HG03108 (cell line): ENCODE results near the gene TSHZ2.

Experiments used
- ATAC-seq: cut with Tn5 transposase; IDR thresholded peaks from one replicate; pipeline ENCODE4 v1.9.1; 2021; ENCODE audit warnings: moderate library complexity; ENCODE audit not compliant: unreplicated experiment

The TSHZ2 gene

DNA sequence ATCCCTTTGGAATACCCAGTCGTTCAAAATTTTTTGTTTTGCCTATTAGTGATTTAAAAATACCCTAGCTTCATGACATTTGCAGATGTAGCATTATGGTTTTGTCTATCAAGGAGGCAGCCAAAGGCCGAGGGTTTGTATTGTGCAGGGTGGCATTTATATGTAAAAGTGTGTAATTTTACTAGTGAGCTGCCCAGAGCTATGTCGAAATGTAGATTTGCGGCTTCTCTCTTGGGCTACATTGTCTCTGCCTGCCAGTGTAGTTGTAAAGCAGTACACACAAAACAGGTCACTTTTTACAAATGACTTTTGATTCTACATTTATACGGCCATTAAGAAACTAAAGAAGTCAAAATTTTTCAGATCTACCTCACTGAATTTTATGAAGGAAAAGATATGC lies 87.7 kb downstream of the TSHZ2 start:
- ATAC-seq, result no peak

DNA sequence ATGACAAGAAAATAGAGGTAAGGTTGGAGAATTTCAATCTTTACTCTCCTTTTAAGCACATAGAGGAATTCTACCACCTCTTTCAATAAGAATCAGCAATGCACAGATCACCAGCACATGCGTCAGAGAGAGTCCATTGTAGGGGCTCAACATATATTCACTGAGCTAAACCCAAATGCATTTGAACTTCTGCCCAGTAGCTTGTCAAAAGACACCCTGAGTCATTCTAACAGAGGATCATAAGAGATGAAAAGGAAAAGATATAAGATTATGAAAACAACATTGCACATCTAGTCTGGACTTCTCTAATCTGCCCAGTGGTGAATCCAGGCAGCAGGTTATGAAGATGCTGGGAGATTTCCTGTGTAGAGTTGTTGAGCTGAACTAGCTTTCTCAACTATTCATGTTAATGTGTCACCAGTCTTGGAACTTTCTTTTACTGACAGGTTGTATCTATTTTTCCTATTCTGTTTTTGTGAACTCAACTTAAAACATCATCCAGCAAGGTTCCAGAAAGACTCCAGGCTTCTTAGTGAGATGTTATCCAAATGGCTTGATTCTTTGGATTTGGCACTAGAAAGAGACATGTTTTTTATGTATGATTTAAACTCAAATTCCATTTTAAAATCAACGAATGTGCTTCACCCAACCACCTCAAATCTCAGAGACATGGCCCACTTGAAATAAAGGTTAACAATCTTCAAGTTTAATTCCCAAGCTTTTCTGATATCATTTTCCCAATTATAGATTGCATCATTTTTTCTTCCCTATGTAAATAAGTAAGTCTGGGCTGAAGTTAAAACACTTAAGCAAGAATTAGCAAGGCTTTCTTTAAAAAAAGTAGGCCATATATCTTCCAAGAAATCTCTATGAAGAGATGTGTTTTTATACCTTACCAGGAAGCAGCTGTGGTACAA lies 89.3 kb downstream of the TSHZ2 start:
- no peak for ATAC-seq

DNA sequence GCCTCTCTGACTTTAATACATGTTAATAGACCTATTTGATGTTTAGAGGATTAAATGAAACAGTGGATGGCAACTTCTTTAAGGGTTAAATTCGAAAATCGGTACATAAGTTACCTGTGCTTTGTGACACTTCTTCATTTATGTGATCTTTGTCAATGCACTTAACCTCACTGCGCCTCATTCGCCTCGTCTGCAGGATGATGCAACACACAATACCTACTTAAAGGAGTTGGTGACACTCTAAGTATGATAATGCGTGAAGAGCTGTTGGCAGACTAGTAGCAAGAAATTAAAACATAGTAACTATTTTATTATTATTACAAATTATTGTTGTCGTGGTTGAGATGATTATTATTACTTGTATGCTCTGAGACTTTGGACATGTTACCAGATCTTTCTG lies 92.8 kb downstream of the TSHZ2 start:
- no peak for ATAC-seq

DNA sequence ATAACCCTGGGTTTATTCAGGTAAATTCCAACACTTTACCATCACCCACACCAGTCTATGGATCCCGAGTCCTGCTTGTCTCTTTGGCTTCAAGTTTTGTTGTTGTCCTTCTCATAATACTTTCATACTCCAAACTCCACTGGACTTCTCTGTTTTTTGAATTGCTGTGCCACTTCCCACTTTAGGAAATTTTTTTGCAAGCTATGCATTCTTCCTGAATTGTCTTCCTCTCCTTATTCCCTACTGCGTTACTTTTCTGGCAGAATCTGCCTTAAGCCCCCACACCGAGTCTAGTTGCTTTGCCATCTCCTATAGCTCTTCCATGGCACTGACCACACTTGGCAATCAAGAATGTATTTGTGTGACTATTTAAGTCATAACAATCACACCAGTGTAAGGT lies 96.1 kb downstream of the TSHZ2 start:
- ATAC-seq, result no peak

DNA sequence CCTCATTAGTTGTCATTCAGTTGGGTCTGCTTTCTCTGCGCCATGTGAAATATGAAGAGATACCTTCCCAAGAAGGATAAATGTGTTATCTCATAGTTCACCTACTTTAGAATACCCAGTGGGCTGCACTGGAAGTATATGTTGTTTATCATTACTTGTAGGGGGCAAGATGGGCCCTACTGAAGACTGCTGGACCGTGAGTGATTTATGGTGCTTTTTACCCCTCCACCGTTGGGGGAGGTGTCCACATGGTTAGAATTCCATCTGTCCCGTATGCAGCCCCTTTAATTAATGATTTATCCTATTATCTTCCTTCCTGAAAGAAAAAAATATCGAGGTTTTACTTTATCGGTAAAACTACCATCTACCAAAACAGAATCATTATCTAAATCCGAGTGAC lies 97.0 kb downstream of the TSHZ2 start:
- no peak for ATAC-seq

DNA sequence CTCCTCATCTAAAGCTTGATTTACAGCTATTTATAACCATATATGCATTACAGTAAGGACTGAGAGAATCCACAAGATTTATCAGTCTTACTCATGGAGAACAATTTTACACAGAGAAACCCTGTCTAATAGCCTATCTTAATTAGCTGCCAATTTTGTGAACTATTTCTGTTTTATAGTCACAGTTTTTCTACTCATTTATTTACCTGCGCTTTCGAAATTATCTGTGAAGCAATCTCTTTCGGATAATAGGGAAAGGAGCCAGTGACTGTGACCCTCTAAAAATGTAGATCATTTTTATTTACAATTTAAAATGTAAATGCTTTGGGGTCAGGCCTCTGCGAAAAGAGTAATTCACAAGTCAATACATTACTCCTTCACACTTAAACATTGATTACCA lies 98.1 kb downstream of the TSHZ2 start:
- ATAC-seq, result no peak

DNA sequence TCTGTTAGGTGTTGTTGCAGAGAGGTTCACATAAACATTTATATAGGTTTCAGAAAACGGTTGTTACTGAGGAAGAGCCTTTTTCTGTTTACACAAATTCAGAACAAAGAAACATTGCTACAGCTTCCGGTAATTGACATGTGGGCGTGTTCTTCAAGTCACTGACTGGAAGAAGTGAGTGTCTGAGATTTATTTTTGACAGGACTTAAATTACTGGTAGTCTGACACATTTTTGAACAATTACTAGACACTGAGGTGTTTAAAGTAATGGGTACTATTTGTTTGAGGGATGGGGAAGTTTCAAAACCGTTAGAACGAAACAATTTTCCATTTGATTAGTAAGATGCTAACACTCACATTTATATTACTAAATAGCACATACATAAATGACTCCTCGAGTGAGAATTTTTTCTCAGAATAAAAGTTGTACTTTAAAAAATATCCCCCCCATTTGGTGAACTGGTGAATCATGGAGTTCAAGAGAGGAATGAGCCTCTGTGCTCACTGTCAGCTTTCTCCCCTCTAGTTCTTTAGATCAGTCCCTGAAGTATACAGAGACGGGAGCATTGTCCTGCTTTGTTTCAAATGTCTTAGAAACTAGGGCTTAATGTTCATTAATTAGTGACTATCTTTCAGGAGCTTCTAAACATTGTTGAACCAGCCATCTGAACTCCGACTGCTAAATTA lies 98.7 kb downstream of the TSHZ2 start:
- no peak for ATAC-seq

DNA sequence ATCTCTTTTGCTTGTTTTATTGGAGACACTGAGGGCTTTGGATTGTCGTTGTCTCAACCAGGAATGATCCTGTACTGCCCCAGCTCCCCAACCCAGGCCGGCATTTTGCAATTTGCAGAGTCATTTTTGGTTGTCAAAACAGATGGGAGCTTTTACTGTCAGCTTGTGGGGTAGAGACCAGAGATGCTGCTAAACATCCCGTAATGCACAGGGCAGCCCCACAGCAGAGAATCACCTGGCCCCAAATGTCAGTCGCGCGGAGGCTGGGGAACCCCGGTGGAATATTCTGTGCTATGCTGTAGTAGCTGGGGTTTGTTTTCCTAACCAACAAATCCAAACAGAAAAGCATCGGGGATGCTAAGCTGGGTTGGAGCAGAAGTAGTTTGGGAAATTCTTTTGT lies 99.7 kb downstream of the TSHZ2 start:
- ATAC-seq, result no peak

DNA sequence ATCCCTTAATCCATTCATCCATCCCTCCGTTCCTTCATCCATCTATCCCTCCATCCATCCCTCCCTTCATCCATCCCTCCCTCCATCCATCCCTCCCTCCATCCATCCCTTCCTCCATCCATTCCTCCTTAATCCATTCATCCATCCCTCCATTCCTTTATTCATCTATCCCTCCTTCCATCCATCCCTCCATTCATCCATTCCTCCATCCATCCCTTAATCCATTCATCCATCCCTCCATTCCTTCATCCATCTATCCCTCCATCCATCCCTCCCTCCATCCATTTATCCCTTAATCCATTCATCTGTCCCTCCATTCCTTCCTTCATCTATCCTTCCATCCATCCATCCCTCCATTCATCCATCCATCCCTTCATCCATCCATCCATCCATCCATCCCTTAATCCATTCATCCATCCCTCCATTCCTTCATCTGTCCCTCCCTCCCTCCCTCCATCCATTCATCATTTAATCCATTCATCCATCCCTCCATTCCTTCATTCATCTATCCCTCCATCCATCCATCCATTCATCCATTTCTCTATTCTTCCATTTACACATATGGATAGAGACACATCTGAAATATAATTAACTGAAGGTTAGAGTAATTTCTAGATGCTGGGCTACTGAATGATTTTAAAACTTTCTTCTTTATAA lies 100.9 kb downstream of the TSHZ2 start:
- ATAC-seq, result no peak

DNA sequence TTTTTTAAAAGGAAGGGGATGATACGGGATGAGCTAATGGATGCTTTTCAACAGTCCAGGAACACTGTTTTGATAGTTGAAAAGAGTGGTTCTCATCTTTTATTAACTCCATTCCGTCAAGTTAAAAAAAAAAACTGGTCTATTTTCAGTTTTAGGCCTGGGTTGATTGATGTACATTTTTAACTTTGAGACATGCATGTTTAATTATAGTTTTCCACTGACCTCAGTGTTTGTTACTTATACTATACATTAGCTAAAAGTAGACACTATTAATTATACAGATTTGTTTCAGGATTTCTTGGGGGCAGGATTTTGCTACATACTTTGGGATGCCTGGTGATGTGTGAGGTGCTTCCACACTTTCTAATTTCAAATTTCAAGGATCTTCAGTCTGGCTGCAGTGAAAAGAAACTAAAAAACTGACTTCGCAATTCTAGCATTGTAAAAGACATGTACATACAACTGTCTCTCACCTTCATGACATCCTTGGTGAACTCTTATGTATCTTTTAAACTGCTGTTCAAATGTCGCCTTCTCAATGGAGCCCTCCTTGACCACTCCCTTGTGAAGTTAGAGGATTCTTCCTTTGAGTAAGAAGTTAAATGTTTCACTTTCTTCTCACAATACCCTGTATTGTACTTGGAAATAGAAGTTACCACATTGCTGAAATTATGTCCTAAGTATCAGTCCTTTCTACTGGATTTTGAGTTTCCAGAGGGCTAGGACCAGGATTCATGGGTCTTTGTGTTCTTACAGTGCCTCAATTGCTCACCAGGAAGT lies 101.7 kb downstream of the TSHZ2 start:
- ATAC-seq, result no peak

DNA sequence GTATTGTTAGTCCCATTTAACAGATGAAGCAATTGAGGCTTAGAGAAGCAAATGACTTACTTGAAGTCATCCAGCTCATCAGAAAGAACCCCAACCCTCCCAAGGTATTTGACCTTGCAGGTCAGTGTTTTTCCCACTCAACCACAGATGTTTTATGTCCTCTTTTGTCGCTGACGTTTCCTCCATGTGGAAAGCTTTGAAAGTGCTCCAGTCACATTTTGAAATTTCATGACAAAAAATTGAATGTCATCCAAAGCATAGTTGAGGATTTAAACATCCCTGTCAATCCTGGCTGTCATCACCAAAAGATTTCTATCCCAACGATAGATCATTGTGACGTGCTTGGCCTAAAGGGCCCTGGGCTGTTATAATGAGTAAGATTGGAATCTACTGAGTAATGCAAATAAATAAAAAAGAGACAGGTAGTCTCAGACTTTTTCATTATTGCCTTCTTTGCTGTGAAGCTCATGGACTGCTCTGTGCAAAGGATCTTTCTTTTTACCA lies 102.7 kb downstream of the TSHZ2 start:
- no peak for ATAC-seq

DNA sequence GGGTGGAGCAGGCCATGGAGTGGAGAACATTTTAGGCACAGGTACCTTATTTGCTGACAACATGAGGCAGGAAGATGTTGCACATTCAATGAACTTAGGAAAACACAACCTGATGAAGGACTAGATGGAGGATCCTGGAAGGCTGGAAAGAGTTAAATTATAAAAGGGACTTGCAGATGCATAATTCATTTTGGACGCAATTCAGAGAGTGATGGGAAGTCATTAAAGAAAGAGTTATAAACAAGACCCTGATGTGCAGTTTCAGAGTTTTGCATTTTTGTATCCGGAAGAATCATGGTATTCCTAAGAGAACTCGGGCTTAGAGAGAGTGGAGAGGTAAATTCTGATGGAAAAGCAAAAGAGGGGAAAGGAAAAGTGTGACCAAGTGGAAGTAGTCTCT lies 104.5 kb downstream of the TSHZ2 start:
- no peak for ATAC-seq

DNA sequence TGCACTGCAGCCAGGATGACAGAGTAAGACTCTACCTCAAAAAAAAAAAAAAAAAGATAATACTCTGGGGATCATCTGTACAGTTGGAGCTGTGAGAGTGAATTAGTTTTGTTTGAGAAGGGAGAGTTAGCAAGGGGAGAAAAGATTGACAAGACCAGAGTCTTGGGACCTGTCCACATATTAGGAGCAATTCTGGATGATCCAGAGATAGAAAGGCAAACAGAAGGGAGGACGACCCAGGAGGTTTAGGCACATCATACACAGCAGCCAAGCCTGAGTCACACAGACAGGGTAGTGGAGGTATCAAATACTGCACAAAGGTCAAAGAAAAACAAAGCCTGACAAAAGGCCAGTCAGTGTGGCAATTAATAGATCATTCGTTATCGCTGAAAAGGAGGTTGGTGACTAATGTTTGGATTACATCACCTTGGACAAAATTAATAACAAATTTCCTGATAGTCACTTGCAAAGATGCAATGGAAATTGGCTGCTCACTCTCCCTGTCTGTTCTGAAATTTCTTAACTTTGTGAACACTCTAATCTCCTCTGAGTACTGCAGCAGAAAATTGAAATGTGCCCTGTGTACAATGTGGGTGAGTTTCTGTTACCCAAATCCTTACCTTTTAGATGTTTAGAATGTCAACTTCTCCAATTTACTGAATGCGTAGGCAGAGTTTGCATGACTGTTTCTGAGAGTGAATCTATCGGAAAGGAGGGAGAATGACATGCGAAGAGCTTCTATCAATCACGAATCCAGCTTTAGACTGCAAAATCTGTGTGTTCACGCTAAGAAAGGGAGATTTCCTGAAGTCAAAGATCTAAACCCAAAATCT lies 105.4 kb downstream of the TSHZ2 start:
- ATAC-seq, result no peak

DNA sequence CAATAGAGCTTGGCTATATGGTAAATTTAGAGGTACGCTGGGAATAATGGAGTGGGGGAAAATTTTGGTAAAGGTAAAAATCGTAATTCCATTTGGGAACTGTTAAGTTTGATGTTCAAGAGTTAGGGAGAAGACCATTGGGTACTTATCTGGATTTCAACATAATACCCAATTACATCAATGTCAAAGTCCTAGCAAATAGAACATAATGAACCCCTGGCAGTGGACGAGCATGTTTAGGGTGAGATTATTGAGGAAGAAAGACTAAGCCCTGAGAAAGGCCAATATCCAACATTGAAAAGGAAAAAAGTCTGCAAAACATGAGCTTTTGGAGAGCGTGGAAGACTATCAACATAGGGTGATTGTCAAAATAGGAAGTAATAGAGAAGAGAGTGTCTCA lies 106.6 kb downstream of the TSHZ2 start:
- ATAC-seq, result no peak

DNA sequence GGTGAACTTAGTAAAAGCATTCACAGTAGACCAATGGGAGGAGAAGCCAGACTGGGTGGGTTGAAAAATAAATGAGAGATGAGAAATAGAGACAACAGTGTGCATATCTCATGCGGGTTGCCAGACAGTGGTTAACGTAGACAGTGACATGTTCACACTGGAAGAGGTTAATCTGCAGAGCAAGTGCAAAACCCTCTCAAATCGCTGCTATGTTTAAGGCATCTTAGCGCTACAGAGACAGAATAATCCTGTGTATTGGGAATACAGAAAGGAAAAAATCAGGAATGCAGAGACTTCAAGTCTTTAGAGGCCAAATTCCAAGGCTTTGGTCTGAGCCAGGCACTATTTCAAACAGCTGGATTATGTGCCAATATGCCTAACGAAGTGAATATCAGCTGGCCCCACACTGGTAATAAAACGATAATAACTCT lies 107.1 kb downstream of the TSHZ2 start:
- ATAC-seq, result no peak

DNA sequence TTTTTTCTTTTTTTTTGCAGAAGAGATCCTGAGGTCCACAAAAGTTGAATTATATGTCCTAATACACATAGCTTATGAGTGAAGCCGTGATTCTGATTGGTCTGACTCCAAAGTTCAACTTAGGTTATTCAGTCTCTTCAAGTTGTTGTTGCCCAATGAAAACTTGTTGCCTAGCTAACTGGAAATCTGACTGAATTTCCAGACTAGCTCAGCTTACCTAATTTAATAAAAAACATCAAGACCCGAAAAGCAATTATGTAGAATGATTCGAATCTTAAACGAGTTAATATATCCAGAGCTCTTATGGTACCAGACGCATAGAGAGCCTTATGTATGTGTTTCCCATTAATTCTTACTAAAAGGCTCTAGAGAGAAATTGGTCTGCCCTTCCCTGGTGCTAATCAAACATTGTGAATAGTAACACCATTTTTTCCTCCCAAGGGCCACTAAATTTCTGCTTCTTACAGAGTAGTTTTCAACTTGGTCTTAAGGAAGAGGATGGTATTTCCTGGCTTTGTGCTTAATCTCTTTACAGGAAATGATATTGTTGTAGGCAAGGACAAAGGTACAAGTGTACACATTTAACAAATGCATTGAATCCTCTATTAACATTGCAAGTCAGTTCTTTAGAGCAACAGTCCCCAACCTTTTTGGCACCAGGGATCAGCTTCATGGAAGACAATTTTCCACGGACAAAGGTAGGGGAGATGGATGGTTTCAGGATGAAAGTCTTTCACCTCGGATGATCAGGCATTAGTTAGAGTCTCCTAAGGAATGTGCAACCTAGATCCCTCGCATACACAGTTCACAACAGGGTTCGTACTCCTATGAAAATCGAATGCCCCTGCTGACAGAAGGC lies 107.9 kb downstream of the TSHZ2 start:
- no peak for ATAC-seq

DNA sequence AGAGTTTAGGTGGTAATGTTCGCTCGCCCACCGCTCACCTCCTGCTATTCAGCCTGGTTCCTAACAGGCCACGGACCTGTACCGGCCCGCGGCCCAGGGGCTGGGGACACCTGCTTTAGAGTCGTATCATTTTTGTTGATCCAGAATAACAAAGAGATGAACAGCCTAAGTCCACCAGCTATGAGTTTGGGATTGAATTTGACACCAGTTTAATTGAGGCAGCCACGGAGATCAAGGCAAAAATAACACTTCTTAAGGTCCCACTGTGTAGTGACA lies 108.5 kb downstream of the TSHZ2 start:
- no peak for ATAC-seq

DNA sequence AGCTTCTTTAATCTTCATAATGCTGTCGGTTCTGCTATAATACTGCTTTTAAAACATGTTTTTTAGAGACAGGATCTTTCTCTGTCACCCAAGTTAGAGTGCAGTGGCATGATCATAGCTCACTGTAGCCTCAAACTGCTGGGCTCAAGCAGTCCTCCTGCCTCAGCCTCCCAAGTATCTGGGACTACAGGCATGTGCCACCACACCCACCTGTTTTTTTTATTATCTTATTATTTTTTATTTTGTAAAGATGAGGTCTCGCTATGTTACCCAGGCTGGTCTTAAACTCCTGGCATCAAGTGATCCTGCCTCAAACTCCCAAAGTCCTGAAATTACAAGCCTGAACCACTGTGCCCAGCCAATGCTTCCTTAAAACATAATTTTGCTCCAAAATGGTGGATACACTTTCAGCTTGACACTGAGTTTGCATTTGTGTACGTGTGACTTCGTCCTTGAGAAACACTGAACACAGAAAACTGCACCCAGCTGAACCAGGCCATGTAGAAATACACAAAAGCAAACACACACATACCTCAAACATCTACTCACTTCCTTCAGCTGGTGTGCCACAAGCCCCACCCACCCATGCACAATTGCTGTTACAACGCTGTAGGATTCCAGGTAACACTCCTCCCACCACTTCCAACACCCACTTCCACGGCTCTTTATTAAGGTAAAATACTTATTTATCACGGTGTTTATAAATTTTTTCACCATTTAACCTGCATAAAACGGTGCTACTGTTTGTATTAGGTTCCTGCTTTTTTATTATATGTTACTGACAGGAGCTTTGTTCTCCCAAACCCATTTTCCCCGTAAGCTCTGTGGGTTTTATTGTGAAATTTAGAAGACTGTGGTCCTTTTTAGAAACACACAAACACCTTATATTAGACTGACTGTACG lies 109.1 kb downstream of the TSHZ2 start:
- no peak for ATAC-seq
